Activated naive CD4-positive, alpha-beta T cell treated with anti-CD3 and anti-CD28 coated beads, Interleukin-2, amount 10 ng/mL, durations not matched to agents 7 days and 5 days (primary cell): ENCODE measurements around the gene AUTS2.

Experiments used
- CTCF ChIA-PET: fragments of 350-600 bp; sonication (Branson Sonifier 250); formaldehyde crosslinking; loops from one replicate; lab custom pipeline; 2021; ENCODE audit warnings: antibody characterized with exemption; lab: Charles Lee
- DNase-seq: peaks from one replicate; pipeline ENCODE4 v3.0.0-alpha.2; 2020
- H3K27ac Mint-ChIP-seq: one replicate; pipeline ENCODE4 v1.8.0; 2021; ENCODE audit warnings: mild to moderate bottlenecking, moderate library complexity, mixed read lengths
- H3K27me3 Mint-ChIP-seq: one replicate; pipeline ENCODE4 v1.8.0; 2021; ENCODE audit warnings: mild to moderate bottlenecking, mixed read lengths
- H3K36me3 Mint-ChIP-seq: one replicate; pipeline ENCODE4 v1.8.0; 2021; ENCODE audit warnings: mixed read lengths
- H3K4me1 Mint-ChIP-seq: one replicate; pipeline ENCODE4 v1.8.0; 2021; ENCODE audit warnings: mixed read lengths
- H3K4me3 Mint-ChIP-seq: one replicate; pipeline ENCODE4 v1.8.0; 2021; ENCODE audit warnings: mild to moderate bottlenecking, moderate library complexity, mixed read lengths
- H3K9me3 Mint-ChIP-seq: one replicate; pipeline ENCODE4 v1.8.0; 2021; ENCODE audit warnings: mixed read lengths

AUTS2 gene

GRCh38 chr7:69761290-69761922, 163.1 kb downstream of the AUTS2 start:
- CTCF ChIA-PET = interaction anchor here (1.0 kb wide), 1 partner anchor 12 kb away, joined by 3 read pairs; no protein-coding TSS in a partner anchor

GRCh38 chr7:69762821-69763352, 164.6 kb downstream of the AUTS2 start:
- Mint-ChIP-seq H3K4me3 (no peak overlapping the region), H3K36me3 (no peaks in the 10 kb centered on the region), H3K4me1 (no peaks in the 10 kb centered on the region), H3K9me3 (no peaks in the 10 kb centered on the region), H3K27me3 (no peaks in the 10 kb centered on the region), H3K27ac (no peak overlapping the region)
- CTCF ChIA-PET = no interaction called here
- DNase-seq = no peak

More at GRCh38 chr7:69761290-69761922, 163.1 kb downstream of the AUTS2 start:
- Mint-ChIP-seq H3K36me3 (no peaks in the 10 kb centered on the region), H3K4me1 (no peaks in the 10 kb centered on the region), H3K27me3 (no peaks in the 10 kb centered on the region), H3K4me3 (no peak overlapping the region), H3K27ac (no peak overlapping the region), H3K9me3 (no peaks in the 10 kb centered on the region)
- DNase-seq = no peak

GRCh38 chr7:69763513-69763912, 165.2 kb downstream of the AUTS2 start:
- no peaks in the 10 kb centered on the region for H3K27me3 Mint-ChIP-seq

GRCh38 chr7:69764147-69764546, 165.9 kb downstream of the AUTS2 start:
- no peaks in the 10 kb centered on the region for H3K27me3 Mint-ChIP-seq
- H3K36me3 Mint-ChIP-seq = no peaks in the 10 kb centered on the region
- no peak overlapping the region for H3K4me3 Mint-ChIP-seq
- CTCF ChIA-PET = no interaction called here
- H3K4me1 Mint-ChIP-seq = no peaks in the 10 kb centered on the region
- no peaks in the 10 kb centered on the region for H3K9me3 Mint-ChIP-seq
- no peak for DNase-seq
- H3K27ac Mint-ChIP-seq = no peak overlapping the region

More at GRCh38 chr7:69763513-69763912, 165.2 kb downstream of the AUTS2 start:
- Mint-ChIP-seq H3K4me3 (no peak overlapping the region), H3K9me3 (no peaks in the 10 kb centered on the region), H3K4me1 (no peaks in the 10 kb centered on the region), H3K36me3 (no peaks in the 10 kb centered on the region), H3K27ac (no peak overlapping the region)
- DNase-seq = no peak
- CTCF ChIA-PET = no interaction called here

GRCh38 chr7:69764681-69765080, 166.4 kb downstream of the AUTS2 start:
- no peaks in the 10 kb centered on the region for H3K27me3 Mint-ChIP-seq
- H3K4me1 Mint-ChIP-seq = no peaks in the 10 kb centered on the region
- H3K4me3 Mint-ChIP-seq = no peak overlapping the region
- H3K9me3 Mint-ChIP-seq = no peaks in the 10 kb centered on the region
- H3K27ac Mint-ChIP-seq = no peak overlapping the region
- no peak for DNase-seq
- no peaks in the 10 kb centered on the region for H3K36me3 Mint-ChIP-seq
- CTCF ChIA-PET = no interaction called here

DNA sequence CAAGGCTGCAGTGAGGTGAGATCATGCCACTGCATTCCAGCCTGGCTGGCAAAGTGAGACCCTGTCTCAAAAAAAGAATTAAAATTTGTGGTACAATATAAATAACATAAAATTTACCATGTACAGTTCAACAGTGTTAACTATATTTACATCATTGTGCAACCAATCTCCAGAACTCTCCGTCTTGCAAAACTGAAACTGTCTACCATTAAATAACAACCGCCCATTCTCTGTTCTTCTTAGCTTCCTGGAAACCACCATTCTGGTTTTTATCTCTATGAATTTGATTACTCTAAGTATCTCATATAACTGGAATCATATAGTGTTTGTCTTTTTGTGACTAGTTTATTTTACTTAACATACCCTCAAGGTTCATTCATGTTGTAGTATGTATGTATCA, 167.6 kb downstream of the AUTS2 start:
- DNase-seq = no peak
- H3K27ac Mint-ChIP-seq = no peak overlapping the region
- no peaks in the 10 kb centered on the region for H3K27me3 Mint-ChIP-seq
- no peaks in the 10 kb centered on the region for H3K4me1 Mint-ChIP-seq
- H3K9me3 Mint-ChIP-seq = no peaks in the 10 kb centered on the region
- H3K36me3 Mint-ChIP-seq = no peaks in the 10 kb centered on the region
- CTCF ChIA-PET = no interaction called here
- H3K4me3 Mint-ChIP-seq = no peak overlapping the region

DNA sequence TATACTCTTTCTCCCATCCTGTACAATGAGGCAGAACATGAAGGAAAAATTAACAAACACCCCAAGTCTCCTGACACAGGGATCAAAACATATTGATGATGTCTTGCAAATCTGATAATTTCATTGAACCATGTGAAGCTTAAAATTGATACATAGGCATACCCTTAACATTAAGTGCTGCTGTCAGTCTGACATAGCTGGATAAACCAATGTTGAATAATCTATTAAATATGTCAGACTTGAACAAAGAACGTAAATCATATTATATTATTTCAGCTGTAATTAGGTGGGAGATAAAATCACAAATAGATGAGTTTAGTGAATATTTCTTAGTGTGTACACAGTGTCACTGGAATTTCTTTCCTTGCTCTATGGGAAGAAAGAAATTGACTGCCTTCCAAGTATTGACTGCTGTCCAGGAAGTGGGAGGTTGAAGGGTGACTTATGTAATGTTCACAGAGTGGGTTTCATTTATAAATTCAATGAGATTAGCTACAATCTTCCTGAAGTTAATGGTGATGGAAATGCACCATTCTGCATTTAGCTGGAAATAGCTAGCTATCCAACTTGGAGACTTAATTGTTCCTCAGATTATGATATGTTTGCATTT, 170.8 kb downstream of the AUTS2 start:
- no peaks in the 10 kb centered on the region for H3K36me3 Mint-ChIP-seq
- H3K4me3 Mint-ChIP-seq = no peak overlapping the region
- H3K27ac Mint-ChIP-seq = no peak overlapping the region
- H3K9me3 Mint-ChIP-seq = no peaks in the 10 kb centered on the region
- no peak for DNase-seq
- H3K4me1 Mint-ChIP-seq = no peaks in the 10 kb centered on the region
- CTCF ChIA-PET = no interaction called here
- H3K27me3 Mint-ChIP-seq = no peaks in the 10 kb centered on the region

GRCh38 chr7:69769826-69770225, 171.6 kb downstream of the AUTS2 start:
- no peaks in the 10 kb centered on the region for H3K36me3 Mint-ChIP-seq
- H3K4me3 Mint-ChIP-seq = no peak overlapping the region
- CTCF ChIA-PET = no interaction called here
- no peak for DNase-seq
- no peaks in the 10 kb centered on the region for H3K27me3 Mint-ChIP-seq
- H3K27ac Mint-ChIP-seq = no peak overlapping the region
- no peaks in the 10 kb centered on the region for H3K4me1 Mint-ChIP-seq
- H3K9me3 Mint-ChIP-seq = no peaks in the 10 kb centered on the region

DNA sequence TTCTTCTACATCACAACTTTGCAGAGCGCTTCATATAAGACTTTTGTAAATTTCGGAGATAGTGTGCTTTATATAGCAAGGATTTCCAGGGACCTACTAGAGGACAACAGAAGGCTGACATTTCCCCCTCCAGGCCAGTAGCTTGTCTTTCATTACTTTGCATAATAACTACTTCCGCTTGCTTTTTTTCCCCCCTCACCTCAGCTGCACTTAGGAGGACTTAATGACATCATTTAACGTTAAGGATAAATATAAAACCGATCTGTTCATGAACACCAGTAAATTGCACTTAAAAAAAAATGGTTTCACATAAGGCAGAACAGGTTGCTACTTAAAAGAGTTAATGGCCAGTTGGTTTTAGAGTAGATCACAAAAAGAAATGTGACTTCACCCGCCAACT, 172.3 kb downstream of the AUTS2 start:
- H3K36me3 Mint-ChIP-seq = no peaks in the 10 kb centered on the region
- no peak overlapping the region for H3K27ac Mint-ChIP-seq
- no peaks in the 10 kb centered on the region for H3K9me3 Mint-ChIP-seq
- H3K27me3 Mint-ChIP-seq = no peaks in the 10 kb centered on the region
- H3K4me1 Mint-ChIP-seq = no peaks in the 10 kb centered on the region
- CTCF ChIA-PET = no interaction called here
- no peak for DNase-seq
- no peak overlapping the region for H3K4me3 Mint-ChIP-seq

- Mint-ChIP-seq H3K27ac (no peak overlapping the region), H3K36me3 (no peaks in the 10 kb centered on the region), H3K9me3 (no peaks in the 10 kb centered on the region), H3K4me3 (no peak overlapping the region), H3K4me1 (no peaks in the 10 kb centered on the region), H3K27me3 (no peaks in the 10 kb centered on the region)
- CTCF ChIA-PET = interaction anchor here (1.1 kb wide), 1 partner anchor 11 kb away, joined by 3 read pairs; no protein-coding TSS in a partner anchor
- no peak for DNase-seq
Measured at GRCh38 chr7:69772718-69773436, 174.6 kb downstream of the AUTS2 start.

- no peak overlapping the region for H3K4me3 Mint-ChIP-seq
- no peaks in the 10 kb centered on the region for H3K27me3 Mint-ChIP-seq
- H3K36me3 Mint-ChIP-seq = no peaks in the 10 kb centered on the region
- no peak for DNase-seq
- no peaks in the 10 kb centered on the region for H3K4me1 Mint-ChIP-seq
- CTCF ChIA-PET = interaction anchor here (1.1 kb wide), 1 partner anchor 12 kb away, joined by 3 read pairs; no protein-coding TSS in a partner anchor
- no peak overlapping the region for H3K27ac Mint-ChIP-seq
- no peaks in the 10 kb centered on the region for H3K9me3 Mint-ChIP-seq
Measured at GRCh38 chr7:69773535-69774225, 175.4 kb downstream of the AUTS2 start.

- no peaks in the 10 kb centered on the region for H3K27me3 Mint-ChIP-seq
- no peaks in the 10 kb centered on the region for H3K36me3 Mint-ChIP-seq
- H3K4me3 Mint-ChIP-seq = no peak overlapping the region
- DNase-seq = no peak
- CTCF ChIA-PET = no interaction called here
- H3K9me3 Mint-ChIP-seq = no peaks in the 10 kb centered on the region
- no peak overlapping the region for H3K27ac Mint-ChIP-seq
- no peaks in the 10 kb centered on the region for H3K4me1 Mint-ChIP-seq
Measured at GRCh38 chr7:69775231-69775771, 177.0 kb downstream of the AUTS2 start.

GRCh38 chr7:69776611-69777010, 178.3 kb downstream of the AUTS2 start:
- Mint-ChIP-seq H3K4me3 (no peak overlapping the region), H3K27me3 (no peaks in the 10 kb centered on the region), H3K9me3 (no peaks in the 10 kb centered on the region), H3K4me1 (no peaks in the 10 kb centered on the region), H3K27ac (no peak overlapping the region), H3K36me3 (no peaks in the 10 kb centered on the region)
- DNase-seq = no peak
- CTCF ChIA-PET = no interaction called here

DNA sequence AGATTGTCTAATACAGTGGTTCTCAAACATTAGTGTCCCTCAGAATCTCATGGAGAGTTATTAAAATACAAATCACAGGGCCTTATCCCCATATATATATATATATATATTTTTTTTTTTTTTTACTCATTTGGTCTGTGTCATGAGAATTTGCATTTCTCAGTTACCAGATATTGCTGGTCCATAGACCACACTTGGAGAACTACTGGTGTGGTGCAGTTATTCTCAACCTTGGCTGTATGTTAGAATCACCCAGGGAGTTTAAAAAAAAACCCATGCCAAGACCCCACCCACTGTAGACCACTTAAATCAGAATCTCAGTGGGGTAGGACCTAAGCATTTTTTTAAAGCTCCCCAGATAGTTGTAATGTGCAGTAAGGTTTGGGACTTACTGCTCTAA, 179.9 kb downstream of the AUTS2 start:
- H3K4me1 Mint-ChIP-seq = no peaks in the 10 kb centered on the region
- DNase-seq = no peak
- CTCF ChIA-PET = no interaction called here
- H3K27me3 Mint-ChIP-seq = no peaks in the 10 kb centered on the region
- no peaks in the 10 kb centered on the region for H3K9me3 Mint-ChIP-seq
- no peak overlapping the region for H3K27ac Mint-ChIP-seq
- no peaks in the 10 kb centered on the region for H3K36me3 Mint-ChIP-seq
- no peak overlapping the region for H3K4me3 Mint-ChIP-seq
